Measurements from ENCODE around the gene SH3TC2. TPM values are rescaled to one million over a fixed set of nuclear protein-coding genes. Genes with fewer than 3 reads are reported as not detected.

The SH3TC2 gene
- polyA plus RNA-seq, 4 donors = 0.36 to 0.68 TPM; not detected in 2

DNA sequence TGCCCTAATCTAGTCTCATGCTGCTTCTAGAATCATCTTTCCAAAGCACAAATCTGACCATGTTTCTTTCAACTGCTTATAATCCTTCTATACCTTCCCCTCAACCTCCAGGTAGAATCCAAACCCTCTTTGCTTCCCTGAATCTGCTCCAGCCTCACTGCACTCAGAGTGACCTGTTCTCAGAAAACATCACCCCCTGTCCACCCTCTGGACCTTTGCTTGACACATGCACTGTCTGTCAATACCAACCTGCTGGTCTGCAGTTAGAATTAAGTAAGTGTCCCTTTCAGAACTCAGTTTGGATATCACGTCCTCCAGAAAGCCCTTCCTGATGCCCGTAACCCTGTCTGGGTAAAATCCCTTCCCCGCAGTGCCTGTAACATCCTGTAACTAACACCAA, 63.1 kb downstream of the SH3TC2 start:
- Histone ChIP-seq H3K27me3 (ENCODE audit: control insufficient read depth in 3 of 3, insufficient read depth in 3 of 3, low read length in 3 of 3) (no peaks in the 10 kb centered on the region), H3K36me3 (ENCODE audit: control insufficient read depth in 3 of 3, insufficient read depth in 2 of 3, low read depth in 1 of 3, low read length in 3 of 3) (no peaks in the 10 kb centered on the region), H3K27ac (ENCODE audit: low read depth in 1 of 3, low read length in 2 of 3) (no peak overlapping the region), H3K9me3 (ENCODE audit: control insufficient read depth in 2 of 2, insufficient read depth in 1 of 2, low read depth in 1 of 2, low read length in 1 of 2) (no peaks in the 10 kb centered on the region), H3K4me3 (ENCODE audit: low read depth in 1 of 3, low read length in 3 of 3) (no peak overlapping the region), H3K4me1 (ENCODE audit: control insufficient read depth in 3 of 3, insufficient read depth in 2 of 3, low read depth in 1 of 3, low read length in 2 of 3) (peaks cover 0 to 17% (median 2%) of the 10 kb centered on the region in 3 donors)
- DNase-seq (no peak), FAIRE-seq (no peak)
- 81 to 85% (median 83%) methylated on average over 3 of the region's 3 CpGs for WGBS, 3 donors

- 50 to 52% (median 51%) methylated on average over 6 of the region's 6 CpGs for WGBS, 3 donors
- Histone ChIP-seq H3K4me3 (ENCODE audit: low read depth in 1 of 3, low read length in 3 of 3) (no peak overlapping the region), H3K4me1 (ENCODE audit: control insufficient read depth in 3 of 3, insufficient read depth in 2 of 3, low read depth in 1 of 3, low read length in 2 of 3) (peaks cover 0 to 12% (median 1%) of the 10 kb centered on the region in 3 donors), H3K27me3 (ENCODE audit: control insufficient read depth in 3 of 3, insufficient read depth in 3 of 3, low read length in 3 of 3) (peaks cover 0 to 2% (median 0%) of the 10 kb centered on the region in 3 donors), H3K36me3 (ENCODE audit: control insufficient read depth in 3 of 3, insufficient read depth in 2 of 3, low read depth in 1 of 3, low read length in 3 of 3) (no peaks in the 10 kb centered on the region), H3K9me3 (ENCODE audit: control insufficient read depth in 2 of 2, insufficient read depth in 1 of 2, low read depth in 1 of 2, low read length in 1 of 2) (no peaks in the 10 kb centered on the region), H3K27ac (ENCODE audit: low read depth in 1 of 3, low read length in 2 of 3) (no peak overlapping the region)
- peak; percentile 56 to 70 for DNase-seq
- FAIRE-seq = no peak
Observed at GRCh38 chr5:148998174-148998797, 64.6 kb downstream of the SH3TC2 start.

DNA sequence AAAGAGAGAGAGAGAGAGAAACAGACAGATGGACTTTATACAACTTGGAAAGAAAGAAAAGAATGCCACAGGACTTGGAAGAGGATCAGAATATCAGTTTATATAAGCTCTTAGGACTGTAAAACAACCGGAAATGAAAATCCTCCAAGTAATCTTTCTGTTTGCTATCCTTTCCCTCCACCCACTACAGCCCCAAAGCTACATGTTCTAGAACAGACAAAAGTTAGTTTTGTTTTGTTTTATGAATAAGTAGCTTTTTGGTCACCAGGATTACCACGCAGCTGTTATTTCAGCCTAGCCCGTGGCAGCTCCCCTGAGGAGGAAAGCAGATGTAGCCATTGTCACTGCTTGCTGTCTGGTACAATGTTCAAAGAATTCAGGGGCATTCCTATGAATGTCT, 66.6 kb downstream of the SH3TC2 start:
- no peaks in the 10 kb centered on the region for H3K36me3 ChIP-seq (ENCODE audit: control insufficient read depth in 3 of 3, insufficient read depth in 2 of 3, low read depth in 1 of 3, low read length in 3 of 3)
- FAIRE-seq = no peak
- H3K27me3 ChIP-seq (ENCODE audit: control insufficient read depth in 3 of 3, insufficient read depth in 3 of 3, low read length in 3 of 3) = peaks cover 0 to 2% (median 0%) of the 10 kb centered on the region in 3 donors
- no peaks in the 10 kb centered on the region for H3K4me1 ChIP-seq (ENCODE audit: control insufficient read depth in 3 of 3, insufficient read depth in 2 of 3, low read depth in 1 of 3, low read length in 2 of 3)
- WGBS, 3 donors = 43 to 55% (median 44%) methylated on average over 3 of the region's 3 CpGs
- no peak for DNase-seq
- no peak overlapping the region for H3K4me3 ChIP-seq (ENCODE audit: low read depth in 1 of 3, low read length in 3 of 3)
- H3K27ac ChIP-seq (ENCODE audit: low read depth in 1 of 3, low read length in 2 of 3) = no peak overlapping the region
- H3K9me3 ChIP-seq (ENCODE audit: control insufficient read depth in 2 of 2, insufficient read depth in 1 of 2, low read depth in 1 of 2, low read length in 1 of 2) = no peaks in the 10 kb centered on the region

- Histone ChIP-seq H3K27ac (ENCODE audit: low read depth in 1 of 3, low read length in 2 of 3) (no peak overlapping the region), H3K27me3 (ENCODE audit: control insufficient read depth in 3 of 3, insufficient read depth in 3 of 3, low read length in 3 of 3) (peaks cover 0 to 2% (median 0%) of the 10 kb centered on the region in 3 donors), H3K4me1 (ENCODE audit: control insufficient read depth in 3 of 3, insufficient read depth in 2 of 3, low read depth in 1 of 3, low read length in 2 of 3) (no peaks in the 10 kb centered on the region), H3K36me3 (ENCODE audit: control insufficient read depth in 3 of 3, insufficient read depth in 2 of 3, low read depth in 1 of 3, low read length in 3 of 3) (no peaks in the 10 kb centered on the region), H3K9me3 (ENCODE audit: control insufficient read depth in 2 of 2, insufficient read depth in 1 of 2, low read depth in 1 of 2, low read length in 1 of 2) (no peaks in the 10 kb centered on the region), H3K4me3 (ENCODE audit: low read depth in 1 of 3, low read length in 3 of 3) (no peak overlapping the region)
- WGBS, 3 donors = 36 to 66% (median 53%) methylated on average over 2 of the region's 2 CpGs
- no peak for DNase-seq
- no peak for FAIRE-seq
Observed at GRCh38 chr5:148995791-148996190, 67.1 kb downstream of the SH3TC2 start.

- no peaks in the 10 kb centered on the region for H3K36me3 ChIP-seq (ENCODE audit: control insufficient read depth in 3 of 3, insufficient read depth in 2 of 3, low read depth in 1 of 3, low read length in 3 of 3)
- H3K4me1 ChIP-seq (ENCODE audit: control insufficient read depth in 3 of 3, insufficient read depth in 2 of 3, low read depth in 1 of 3, low read length in 2 of 3) = no peaks in the 10 kb centered on the region
- no peak for FAIRE-seq
- H3K27ac ChIP-seq (ENCODE audit: low read depth in 1 of 3, low read length in 2 of 3) = no peak overlapping the region
- DNase-seq = no peak
- H3K27me3 ChIP-seq (ENCODE audit: control insufficient read depth in 3 of 3, insufficient read depth in 3 of 3, low read length in 3 of 3) = peaks cover 0 to 3% (median 0%) of the 10 kb centered on the region in 3 donors
- 69 to 76% (median 75%) methylated on average over 4 of the region's 4 CpGs for WGBS, 3 donors
- H3K4me3 ChIP-seq (ENCODE audit: low read depth in 1 of 3, low read length in 3 of 3) = no peak overlapping the region
- H3K9me3 ChIP-seq (ENCODE audit: control insufficient read depth in 2 of 2, insufficient read depth in 1 of 2, low read depth in 1 of 2, low read length in 1 of 2) = peaks cover 0 to 1% of the 10 kb centered on the region in 2 donors
Observed at GRCh38 chr5:148993283-148993936, 69.5 kb downstream of the SH3TC2 start.

GRCh38 chr5:148992265-148992664, 70.6 kb downstream of the SH3TC2 start:
- no peak for FAIRE-seq
- no peaks in the 10 kb centered on the region for H3K36me3 ChIP-seq (ENCODE audit: control insufficient read depth in 3 of 3, insufficient read depth in 2 of 3, low read depth in 1 of 3, low read length in 3 of 3)
- peaks cover 0 to 3% (median 0%) of the 10 kb centered on the region in 3 donors for H3K27me3 ChIP-seq (ENCODE audit: control insufficient read depth in 3 of 3, insufficient read depth in 3 of 3, low read length in 3 of 3)
- peaks cover 0 to 2% of the 10 kb centered on the region in 2 donors for H3K9me3 ChIP-seq (ENCODE audit: control insufficient read depth in 2 of 2, insufficient read depth in 1 of 2, low read depth in 1 of 2, low read length in 1 of 2)
- H3K27ac ChIP-seq (ENCODE audit: low read depth in 1 of 3, low read length in 2 of 3) = no peak overlapping the region
- DNase-seq = no peak
- no peak overlapping the region for H3K4me3 ChIP-seq (ENCODE audit: low read depth in 1 of 3, low read length in 3 of 3)
- 72 to 86% (median 82%) methylated on average over 3 of the region's 3 CpGs for WGBS, 3 donors
- H3K4me1 ChIP-seq (ENCODE audit: control insufficient read depth in 3 of 3, insufficient read depth in 2 of 3, low read depth in 1 of 3, low read length in 2 of 3) = no peaks in the 10 kb centered on the region

- peaks cover 0 to 3% (median 0%) of the 10 kb centered on the region in 3 donors for H3K27me3 ChIP-seq (ENCODE audit: control insufficient read depth in 3 of 3, insufficient read depth in 3 of 3, low read length in 3 of 3)
- H3K9me3 ChIP-seq (ENCODE audit: control insufficient read depth in 2 of 2, insufficient read depth in 1 of 2, low read depth in 1 of 2, low read length in 1 of 2) = peaks cover 0 to 2% of the 10 kb centered on the region in 2 donors
- no peaks in the 10 kb centered on the region for H3K36me3 ChIP-seq (ENCODE audit: control insufficient read depth in 3 of 3, insufficient read depth in 2 of 3, low read depth in 1 of 3, low read length in 3 of 3)
- DNase-seq (no peak), FAIRE-seq (no peak)
- no peaks in the 10 kb centered on the region for H3K4me1 ChIP-seq (ENCODE audit: control insufficient read depth in 3 of 3, insufficient read depth in 2 of 3, low read depth in 1 of 3, low read length in 2 of 3)
- no peak overlapping the region for H3K27ac ChIP-seq (ENCODE audit: low read depth in 1 of 3, low read length in 2 of 3)
- no peak overlapping the region for H3K4me3 ChIP-seq (ENCODE audit: low read depth in 1 of 3, low read length in 3 of 3)
Observed at GRCh38 chr5:148991566-148991965, 71.3 kb downstream of the SH3TC2 start.

GRCh38 chr5:148990817-148991216, 72.0 kb downstream of the SH3TC2 start:
- Histone ChIP-seq H3K36me3 (ENCODE audit: control insufficient read depth in 3 of 3, insufficient read depth in 2 of 3, low read depth in 1 of 3, low read length in 3 of 3) (no peaks in the 10 kb centered on the region), H3K9me3 (ENCODE audit: control insufficient read depth in 2 of 2, insufficient read depth in 1 of 2, low read depth in 1 of 2, low read length in 1 of 2) (peaks cover 0 to 2% of the 10 kb centered on the region in 2 donors), H3K4me3 (ENCODE audit: low read depth in 1 of 3, low read length in 3 of 3) (no peak overlapping the region), H3K4me1 (ENCODE audit: control insufficient read depth in 3 of 3, insufficient read depth in 2 of 3, low read depth in 1 of 3, low read length in 2 of 3) (no peaks in the 10 kb centered on the region), H3K27me3 (ENCODE audit: control insufficient read depth in 3 of 3, insufficient read depth in 3 of 3, low read length in 3 of 3) (peaks cover 0 to 3% (median 0%) of the 10 kb centered on the region in 3 donors), H3K27ac (ENCODE audit: low read depth in 1 of 3, low read length in 2 of 3) (no peak overlapping the region)
- DNase-seq (no peak), FAIRE-seq (no peak)
- 12 to 33% (median 22%) methylated on average over 1 of the region's 1 CpG for WGBS, 3 donors
